GM19455 (cell line): ENCODE data around the gene KAT6B.
"Not testable (repeated sequence)": the region's sequence is repeated elsewhere in the genome, so short reads cannot be mapped to it uniquely, and the experiment has no call there.

Experiments used
- ATAC-seq: cut with Tn5 transposase; IDR thresholded peaks from one replicate; pipeline ENCODE4 v1.9.1; 2021; ENCODE audit not compliant: unreplicated experiment

Gene KAT6B

GRCh38 chr10:74887614-74888284, 61.3 kb downstream of the KAT6B start:
- ATAC-seq = no peak

GRCh38 chr10:74888962-74889661, 62.7 kb downstream of the KAT6B start:
- ATAC-seq = no peak

- ATAC-seq = no peak
Observed at GRCh38 chr10:74889662-74889998, 63.2 kb downstream of the KAT6B start.

- no peak for ATAC-seq
Observed at GRCh38 chr10:74890460-74890859, 64.1 kb downstream of the KAT6B start.

- ATAC-seq = no peak
Observed at GRCh38 chr10:74891053-74891452, 64.7 kb downstream of the KAT6B start.

- no peak for ATAC-seq
Observed at GRCh38 chr10:74892839-74893238, 66.4 kb downstream of the KAT6B start.

- not testable (repeated sequence) for ATAC-seq
Observed at GRCh38 chr10:74893329-74893728, 66.9 kb downstream of the KAT6B start.

- no peak for ATAC-seq
Observed at GRCh38 chr10:74896788-74897527, 70.6 kb downstream of the KAT6B start.

- peak; percentile 74 for ATAC-seq
Observed at GRCh38 chr10:74898201-74898976, 72.0 kb downstream of the KAT6B start.

GRCh38 chr10:74900297-74900696, 73.9 kb downstream of the KAT6B start:
- peak; percentile 57 for ATAC-seq

- no peak for ATAC-seq
Observed at GRCh38 chr10:74901301-74901700, 74.9 kb downstream of the KAT6B start.

GRCh38 chr10:74901867-74902450, 75.6 kb downstream of the KAT6B start:
- ATAC-seq = no peak

- ATAC-seq = no peak
Observed at GRCh38 chr10:74903491-74903890, 77.1 kb downstream of the KAT6B start.

GRCh38 chr10:74906611-74907198, 80.3 kb downstream of the KAT6B start:
- ATAC-seq = no peak

GRCh38 chr10:74909670-74910069, 83.3 kb downstream of the KAT6B start:
- ATAC-seq = no peak

GRCh38 chr10:74910241-74910975, 84.0 kb downstream of the KAT6B start:
- ATAC-seq = no peak

GRCh38 chr10:74910976-74911350, 84.6 kb downstream of the KAT6B start:
- no peak for ATAC-seq

GRCh38 chr10:74912182-74912581, 85.8 kb downstream of the KAT6B start:
- ATAC-seq = no peak

- ATAC-seq = no peak
Observed at GRCh38 chr10:74912682-74913081, 86.3 kb downstream of the KAT6B start.
